HG03460 (cell line): ENCODE measurements around the gene L1CAM.

ENCODE experiments used
- ATAC-seq: cut with Tn5 transposase; IDR thresholded peaks from one replicate; pipeline ENCODE4 v1.9.1; 2021; ENCODE audit not compliant: unreplicated experiment

The L1CAM gene, protein sequence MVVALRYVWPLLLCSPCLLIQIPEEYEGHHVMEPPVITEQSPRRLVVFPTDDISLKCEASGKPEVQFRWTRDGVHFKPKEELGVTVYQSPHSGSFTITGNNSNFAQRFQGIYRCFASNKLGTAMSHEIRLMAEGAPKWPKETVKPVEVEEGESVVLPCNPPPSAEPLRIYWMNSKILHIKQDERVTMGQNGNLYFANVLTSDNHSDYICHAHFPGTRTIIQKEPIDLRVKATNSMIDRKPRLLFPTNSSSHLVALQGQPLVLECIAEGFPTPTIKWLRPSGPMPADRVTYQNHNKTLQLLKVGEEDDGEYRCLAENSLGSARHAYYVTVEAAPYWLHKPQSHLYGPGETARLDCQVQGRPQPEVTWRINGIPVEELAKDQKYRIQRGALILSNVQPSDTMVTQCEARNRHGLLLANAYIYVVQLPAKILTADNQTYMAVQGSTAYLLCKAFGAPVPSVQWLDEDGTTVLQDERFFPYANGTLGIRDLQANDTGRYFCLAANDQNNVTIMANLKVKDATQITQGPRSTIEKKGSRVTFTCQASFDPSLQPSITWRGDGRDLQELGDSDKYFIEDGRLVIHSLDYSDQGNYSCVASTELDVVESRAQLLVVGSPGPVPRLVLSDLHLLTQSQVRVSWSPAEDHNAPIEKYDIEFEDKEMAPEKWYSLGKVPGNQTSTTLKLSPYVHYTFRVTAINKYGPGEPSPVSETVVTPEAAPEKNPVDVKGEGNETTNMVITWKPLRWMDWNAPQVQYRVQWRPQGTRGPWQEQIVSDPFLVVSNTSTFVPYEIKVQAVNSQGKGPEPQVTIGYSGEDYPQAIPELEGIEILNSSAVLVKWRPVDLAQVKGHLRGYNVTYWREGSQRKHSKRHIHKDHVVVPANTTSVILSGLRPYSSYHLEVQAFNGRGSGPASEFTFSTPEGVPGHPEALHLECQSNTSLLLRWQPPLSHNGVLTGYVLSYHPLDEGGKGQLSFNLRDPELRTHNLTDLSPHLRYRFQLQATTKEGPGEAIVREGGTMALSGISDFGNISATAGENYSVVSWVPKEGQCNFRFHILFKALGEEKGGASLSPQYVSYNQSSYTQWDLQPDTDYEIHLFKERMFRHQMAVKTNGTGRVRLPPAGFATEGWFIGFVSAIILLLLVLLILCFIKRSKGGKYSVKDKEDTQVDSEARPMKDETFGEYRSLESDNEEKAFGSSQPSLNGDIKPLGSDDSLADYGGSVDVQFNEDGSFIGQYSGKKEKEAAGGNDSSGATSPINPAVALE

DNA sequence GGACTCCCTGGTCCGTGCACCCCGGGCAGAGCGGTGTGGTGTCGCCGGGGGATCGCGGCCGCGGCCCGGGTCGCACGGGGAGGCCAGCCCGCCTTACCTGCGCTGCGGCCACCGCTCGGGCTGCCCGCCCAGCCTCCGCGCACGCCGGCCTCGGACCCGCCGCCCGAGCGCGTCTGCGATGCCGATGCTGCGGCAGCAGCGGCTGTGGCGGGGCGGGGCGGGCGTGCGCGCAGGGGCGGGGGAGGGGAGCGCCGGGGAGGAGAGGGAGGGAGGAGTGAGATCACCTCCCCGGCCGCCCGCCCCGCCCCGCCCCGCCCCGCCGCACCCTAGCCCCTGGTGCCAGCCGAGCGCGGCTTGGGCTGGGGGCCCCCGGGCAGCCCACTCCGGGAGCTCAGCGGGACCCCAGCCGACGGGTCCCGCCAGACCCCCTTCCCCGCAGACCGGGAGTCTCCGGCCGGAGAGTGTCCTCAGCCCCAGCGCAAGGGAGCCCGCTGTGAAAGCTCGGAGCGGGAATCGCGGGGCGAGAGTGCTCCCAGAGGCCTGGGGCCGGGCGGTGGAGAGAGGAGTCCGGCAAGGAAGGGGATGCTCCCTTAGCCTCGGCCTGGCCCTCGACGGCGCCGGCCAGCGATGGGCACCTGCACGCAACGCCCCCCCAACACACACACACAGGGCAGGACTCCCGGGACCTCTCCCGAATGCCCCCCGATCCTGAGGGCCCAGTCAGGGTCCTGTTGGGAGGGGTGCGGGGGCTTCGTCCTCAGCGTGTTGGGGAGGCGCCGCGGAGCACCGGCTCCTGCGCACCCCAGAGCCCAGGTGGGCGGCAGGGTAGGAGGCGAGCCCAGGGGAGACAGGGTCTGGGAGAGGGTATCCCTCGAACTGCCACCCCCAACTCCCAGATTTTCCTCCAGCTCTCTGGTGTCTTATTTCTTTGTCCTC, at the start of gene L1CAM:
Gene L1CAM (minus strand): TSS at position 206 of the 936 bp plus-strand sequence. CDS start 10,337 bp downstream, outside the sequence.
- ATAC-seq: no peak

DNA sequence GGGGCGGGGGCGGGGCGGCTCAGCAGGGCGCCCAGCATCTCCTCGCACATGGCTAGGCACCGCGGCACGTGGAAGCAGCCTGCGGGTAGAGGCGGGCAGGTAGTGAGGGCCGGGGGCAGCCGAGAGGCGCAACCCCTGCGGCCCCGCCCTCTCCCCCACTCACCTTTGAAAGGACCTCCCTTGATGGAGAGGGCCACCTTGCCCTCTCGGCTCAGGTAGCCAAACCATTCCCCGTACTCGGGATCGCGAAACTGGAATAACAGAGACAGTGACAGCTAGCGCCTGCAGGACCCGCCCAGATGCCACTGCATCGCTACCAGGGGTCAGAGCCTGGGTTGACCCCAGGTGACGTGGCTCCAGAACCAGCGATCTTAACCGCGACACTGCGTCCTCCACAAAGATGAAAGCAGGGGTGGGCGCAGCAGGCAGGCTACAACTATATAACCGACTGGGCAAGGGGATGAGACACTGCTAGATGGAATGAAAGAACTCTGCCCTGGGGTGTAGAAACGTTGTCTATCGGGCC, 49.4 kb upstream of the L1CAM start:
- ATAC-seq: no peak

DNA sequence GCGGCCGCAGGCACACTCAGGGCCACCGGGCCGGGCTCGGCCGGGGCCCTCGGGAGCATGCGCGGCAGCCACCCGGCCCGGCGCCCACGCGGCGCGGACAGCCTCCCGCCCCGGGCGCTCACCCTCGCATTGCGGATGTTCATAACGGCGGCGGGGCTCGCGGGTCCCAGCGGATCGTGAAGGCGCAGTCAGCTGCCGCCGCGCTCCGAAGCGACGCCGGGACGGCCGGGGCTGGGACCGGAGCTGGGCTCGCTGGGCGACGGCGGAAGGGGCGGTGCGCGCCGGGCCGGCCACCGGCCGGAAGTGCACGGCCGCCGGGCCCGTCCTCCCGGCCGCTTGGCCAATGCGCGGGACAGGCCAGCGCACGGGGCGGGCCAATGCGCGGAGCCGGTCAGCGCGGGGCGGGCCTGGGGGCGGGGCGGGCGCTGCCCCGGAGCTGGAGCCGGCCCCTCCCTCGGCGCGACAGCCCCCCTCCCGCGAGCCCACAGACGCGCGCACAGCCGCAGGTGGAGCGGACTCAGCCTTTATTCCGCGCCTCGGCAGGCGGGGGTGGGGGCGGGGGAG, 48.9 kb upstream of the L1CAM start, which contains the start of gene NAA10:
Gene NAA10 (minus strand): TSS at position 276 of the 564 bp plus-strand sequence. CDS start 133 bp downstream, at position 143.
- ATAC-seq: peak; percentile 88

DNA sequence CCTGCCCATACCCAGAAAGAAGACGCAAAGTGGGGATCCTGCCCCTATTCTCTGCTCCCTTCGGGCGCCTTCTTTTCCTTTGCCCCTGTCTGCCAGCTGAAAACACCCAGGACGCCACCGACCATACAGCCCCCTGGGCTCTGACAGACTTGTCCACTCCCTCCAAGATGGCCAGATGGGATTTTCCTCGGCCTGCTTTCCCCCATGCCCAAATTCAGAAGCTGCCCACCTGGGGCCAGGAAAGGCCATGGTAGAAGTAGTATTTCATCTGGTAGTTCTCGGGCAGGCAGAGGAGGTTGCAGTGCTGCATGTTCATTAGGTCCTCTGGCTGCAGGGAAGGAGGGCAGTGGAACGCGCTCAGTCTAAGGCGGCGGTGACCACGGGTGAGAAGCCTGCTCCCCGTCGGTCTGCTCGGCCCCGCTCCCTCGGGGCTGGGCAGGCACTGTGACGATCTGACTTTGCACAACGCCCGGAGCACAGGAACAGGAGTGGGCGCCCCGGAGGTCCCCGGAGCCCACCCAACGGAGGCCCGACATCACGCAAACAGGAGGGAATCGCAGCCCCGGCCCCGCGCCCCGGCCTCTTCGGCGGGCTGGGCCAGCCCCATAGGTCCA, 48.3 kb upstream of the L1CAM start:
- peak; percentile 10 for ATAC-seq

DNA sequence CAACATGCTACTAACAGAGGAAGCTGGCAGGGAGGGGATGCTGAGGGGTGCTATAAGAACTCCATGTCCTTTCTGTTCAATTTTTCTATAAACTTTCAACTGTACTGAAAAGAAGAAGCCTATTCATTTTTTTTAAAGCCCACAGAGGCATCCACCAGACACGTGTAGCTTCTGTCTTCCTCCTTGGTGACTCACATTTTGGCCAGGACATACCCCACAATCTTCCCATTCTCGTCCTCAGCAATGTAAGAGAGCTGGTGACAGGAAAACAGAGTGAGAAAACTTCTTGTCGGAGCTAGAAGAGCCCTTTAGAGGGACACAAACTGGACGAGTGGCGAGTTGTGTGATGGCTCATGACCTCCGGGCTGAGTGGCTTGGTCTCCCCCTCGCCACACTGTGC, 47.8 kb upstream of the L1CAM start:
- ATAC-seq: no peak

DNA sequence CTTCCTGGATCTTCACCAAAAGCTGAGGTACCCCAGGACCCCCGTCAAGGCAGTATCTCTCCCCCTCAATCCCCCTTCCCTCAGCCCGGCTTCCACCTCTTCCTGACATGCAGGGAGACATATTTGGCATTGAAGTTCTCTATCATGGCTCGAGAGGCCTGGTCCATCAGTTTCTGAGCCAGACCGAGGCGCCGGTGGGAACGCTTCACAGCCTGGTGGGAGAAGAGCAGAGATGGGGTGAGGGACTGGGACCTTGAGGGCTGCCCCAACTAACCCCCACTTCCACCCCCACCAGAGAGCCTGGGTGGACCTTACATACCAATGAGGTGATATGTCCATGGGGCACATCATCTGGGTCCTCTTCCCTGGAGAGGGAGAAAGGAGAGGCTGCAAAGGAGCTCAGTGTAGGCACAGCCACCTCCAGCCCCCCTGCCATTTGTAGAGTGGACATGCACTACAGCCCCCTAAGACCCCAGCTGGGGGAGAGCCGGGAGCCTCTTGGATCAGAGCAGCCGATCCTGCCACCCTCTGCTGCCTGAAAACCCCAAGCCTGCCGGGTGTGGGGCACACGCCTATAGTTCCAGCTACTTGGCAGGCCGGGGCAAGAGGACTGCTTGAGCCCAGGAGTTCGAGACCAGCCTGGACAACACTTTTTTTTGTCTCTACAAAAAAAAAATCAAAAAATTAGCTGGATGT, 46.4 kb upstream of the L1CAM start:
- no peak for ATAC-seq

DNA sequence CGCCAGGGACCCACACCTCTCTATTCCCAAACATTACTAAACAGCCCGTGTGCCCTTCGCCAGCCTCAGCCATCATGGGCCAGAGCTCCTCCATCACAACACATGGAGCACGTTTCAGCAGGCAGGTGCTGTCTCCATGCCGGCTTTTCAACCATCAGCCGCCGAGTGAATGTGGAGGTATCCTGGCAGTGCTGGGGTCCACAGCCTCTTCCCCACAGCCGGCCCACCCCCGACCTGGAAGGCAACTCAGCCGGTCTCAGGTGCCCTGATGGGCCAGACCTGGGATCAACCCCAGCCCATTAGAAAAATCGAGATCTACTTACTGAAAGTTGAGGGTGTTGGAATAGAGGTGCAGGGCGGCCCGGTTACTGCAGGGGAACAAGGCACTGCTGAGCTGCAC, 45.8 kb upstream of the L1CAM start:
- no peak for ATAC-seq

DNA sequence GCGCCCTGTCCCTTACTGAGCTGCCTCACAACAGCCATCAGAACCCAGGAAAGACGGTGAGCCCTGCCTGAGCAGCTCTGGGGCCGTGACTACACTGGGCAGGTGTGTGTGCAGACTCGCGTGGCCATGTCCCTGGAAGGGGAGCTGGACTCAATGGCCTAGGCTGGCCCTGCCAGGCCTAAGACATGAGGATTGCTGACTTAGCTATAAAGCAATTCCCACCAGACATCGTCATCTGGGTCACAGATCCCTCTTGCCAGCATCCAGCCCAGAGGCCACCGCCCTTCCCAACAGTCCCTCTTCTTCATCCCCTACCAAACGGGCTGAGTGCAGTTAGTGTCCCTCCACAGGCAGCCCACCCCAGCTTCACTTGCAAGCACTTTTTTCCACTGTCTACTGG, 45.2 kb upstream of the L1CAM start:
- ATAC-seq: no peak

DNA sequence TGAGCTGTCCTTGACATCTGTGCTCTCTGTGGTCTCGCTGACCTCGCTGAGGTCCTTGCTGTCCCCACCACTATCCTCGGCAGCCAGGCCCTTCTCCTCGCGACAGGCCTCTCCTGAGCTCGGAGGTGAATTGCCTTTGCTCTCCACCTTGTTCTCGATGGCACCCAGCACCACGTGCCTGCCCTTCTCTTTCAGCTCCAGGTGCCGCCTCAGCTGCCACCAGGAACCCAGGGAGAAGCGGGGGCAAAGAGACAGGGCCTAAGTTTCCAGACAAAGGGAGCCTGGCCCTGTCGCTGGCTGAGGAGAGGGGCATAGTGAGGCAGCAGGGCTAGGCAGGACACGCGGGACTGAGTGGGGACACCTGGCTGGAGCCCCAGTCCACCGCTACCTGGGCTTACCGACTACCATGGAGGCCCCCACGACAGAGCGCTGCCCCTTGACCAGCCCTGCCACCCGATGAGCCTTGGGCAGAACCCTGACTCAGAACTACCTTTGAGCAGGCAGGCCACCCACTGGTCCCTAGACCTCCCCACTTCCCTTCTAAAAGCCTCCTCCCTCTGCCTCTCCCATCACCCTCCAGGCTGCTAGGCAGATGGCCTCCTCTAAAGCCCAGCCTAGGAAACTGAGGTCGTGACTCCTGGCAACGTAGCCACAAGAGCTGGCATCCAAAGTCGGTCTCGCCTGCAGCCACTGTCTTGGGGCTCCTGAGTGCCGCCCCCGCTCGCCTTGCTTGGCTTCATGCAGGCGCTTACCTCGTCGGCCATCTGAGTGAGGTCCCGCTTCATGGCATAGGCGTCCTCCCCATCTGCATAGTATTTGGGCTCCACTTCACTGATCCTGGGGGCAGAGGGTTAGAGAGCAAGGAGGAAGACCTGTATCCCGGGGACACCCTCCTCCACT, 44.3 kb upstream of the L1CAM start:
- ATAC-seq: no peak

DNA sequence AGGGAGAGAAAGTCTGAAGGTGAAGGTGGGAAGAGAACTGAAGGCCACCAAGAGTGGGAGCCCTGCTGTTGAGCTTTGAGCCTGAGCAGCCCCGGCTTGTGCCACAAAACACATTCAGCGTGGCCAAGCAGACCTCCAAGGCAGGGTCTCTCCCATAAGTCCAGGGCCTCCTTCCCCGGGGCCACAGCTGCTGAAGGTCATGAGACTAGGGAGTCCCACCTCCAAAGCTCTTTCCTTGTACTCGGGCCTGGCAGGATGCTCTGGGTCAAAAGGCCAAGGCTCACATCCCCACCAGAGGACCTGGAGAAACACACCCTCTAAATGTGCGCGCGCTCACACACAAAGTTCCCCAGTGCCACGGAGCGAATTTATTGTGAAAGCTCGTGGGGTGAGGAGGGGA, 43.6 kb upstream of the L1CAM start:
- no peak for ATAC-seq

DNA sequence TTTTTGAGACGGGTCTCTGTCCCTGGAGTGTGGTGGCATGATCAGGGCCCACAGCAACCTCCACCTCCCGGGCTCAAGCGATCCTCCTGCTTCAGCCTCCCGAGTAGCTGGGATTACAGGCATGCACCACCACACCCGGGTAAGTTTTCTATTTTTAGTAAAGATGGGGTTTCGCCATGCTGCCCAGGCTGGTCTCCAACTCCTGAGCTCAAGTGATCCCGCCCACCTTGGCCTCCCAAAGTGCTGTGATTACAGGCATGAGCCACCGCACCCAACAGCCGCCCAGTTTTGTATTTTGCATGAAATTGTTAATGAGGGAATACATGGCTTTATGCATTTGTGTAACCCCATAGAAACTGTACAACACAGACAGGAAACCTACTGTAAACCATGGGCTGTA, 42.9 kb upstream of the L1CAM start:
- ATAC-seq: no peak

DNA sequence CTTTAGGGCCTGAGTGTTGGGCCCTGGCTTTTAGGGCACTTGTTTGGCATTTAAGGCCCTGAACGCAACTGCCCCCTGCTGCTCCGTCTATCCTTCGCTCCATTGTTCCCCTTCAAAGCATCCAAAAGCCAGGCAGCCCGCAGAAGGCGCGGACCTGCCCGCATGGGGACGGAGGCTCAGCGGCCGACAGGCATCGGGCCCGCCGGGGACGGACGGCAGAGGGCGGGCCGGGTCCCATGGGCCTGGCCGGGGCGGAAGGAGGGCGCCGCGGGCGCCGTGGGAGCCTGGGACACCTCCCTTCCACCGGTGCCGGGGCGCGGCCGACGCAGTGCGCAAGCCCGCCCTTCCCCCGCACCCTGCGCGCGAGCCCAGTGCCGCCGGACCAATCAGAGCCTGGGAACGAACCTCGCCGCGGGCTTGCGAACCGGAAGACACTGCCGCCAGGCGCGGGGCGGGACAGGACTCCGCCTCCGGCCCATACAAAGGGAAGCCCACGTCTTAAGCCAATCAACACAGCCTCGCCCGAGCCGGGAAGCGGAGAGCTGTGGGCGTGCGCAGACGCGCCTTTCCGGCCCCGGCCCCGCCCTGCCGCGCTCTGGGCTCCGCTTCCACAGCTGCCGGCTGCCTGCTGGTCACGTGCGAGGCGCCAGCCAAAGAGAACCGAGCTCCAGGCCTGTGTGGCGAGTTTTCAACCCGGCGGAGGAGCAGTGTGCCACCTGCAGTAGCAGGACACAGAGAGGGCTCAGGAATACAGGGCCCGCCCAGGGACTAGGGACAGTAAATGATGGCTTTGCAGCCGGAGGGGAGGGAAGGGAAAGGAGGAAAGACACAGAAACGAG, 42.2 kb upstream of the L1CAM start:
- peak; percentile 55 for ATAC-seq

DNA sequence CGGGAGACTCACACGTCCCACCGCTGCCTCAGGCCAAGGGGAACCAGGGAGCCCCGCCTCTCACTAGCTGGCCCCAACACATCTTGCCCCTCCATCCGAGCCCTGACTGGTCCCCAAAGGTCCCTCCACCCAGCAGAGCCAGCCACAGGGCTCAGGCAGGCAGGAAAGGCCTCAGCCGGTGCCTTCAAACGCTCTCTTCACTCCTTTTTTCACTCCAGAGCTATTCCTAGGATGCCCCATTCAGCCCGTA, 41.6 kb upstream of the L1CAM start:
- no peak for ATAC-seq

DNA sequence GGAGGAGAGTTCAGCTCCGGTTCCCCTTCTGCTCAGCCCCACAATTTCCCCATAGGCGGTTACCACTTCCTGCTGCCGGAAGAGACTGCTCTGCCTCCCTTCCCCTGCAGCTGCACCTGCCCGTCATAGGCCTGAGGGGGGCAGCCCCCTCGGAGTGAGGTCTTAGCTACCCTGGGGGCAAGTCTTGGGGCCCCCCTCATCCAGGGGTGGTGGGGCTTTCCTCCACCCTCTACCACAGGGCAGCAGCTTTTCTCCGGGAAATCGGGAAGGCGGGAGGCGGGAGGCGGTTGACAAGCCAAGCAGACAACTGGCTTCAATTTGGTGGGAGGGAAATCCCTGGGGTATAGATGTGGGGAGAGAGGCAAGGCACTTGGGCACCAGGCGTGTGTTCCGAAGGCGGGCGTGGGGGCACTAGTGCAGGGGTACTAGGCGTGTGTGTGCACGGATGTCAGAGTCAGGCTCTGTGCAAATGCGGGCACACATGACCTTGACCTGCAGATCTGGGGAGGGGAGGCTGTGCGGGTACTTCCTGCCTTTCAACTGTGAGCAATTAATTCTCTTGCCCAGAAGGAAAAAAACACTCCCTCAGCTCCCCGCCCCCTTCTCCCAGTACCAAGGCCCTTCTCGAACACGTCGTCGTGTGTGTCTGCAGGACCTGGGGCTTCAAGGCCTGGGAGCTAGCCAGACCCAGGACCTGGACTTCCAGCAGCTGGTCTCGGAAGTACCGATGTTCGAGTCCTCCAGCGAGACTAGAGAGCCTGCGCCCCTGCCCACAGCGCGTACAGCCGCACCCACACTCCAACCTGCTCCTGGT, 41.1 kb upstream of the L1CAM start:
- peak; percentile 43 for ATAC-seq

DNA sequence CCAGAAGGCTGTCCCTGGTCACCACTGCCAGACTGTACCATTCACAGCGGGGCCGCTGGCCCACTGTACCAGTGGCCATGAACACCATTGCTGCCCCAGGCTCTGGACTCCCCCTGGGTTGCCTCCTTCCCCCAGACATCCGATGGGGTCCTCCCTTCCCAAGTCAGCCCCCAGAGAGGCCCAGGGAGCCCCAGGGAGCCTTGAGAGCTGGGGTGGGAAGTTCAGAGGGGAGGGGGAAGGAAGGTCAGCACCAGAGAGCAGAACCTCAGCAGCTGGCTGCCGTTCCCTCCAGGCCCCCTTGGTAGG, 40.5 kb upstream of the L1CAM start:
- ATAC-seq: peak; percentile 0
